Middle frontal gyrus (tissue), 1 donor: ENCODE data around the gene CAST.

Experiments
- DNase-seq: peaks from one replicate; pipeline ENCODE4 v3.0.0-alpha.2; 2015; ENCODE audit warnings: low spot score; ENCODE audit errors: extremely low spot score

The CAST gene

GRCh38 chr5:96664669-96665068 is 2.5 kb downstream of the CAST start:
- no peak for DNase-seq

- no peak for DNase-seq
Measured at GRCh38 chr5:96668725-96669124, 6.5 kb downstream of the CAST start.

- no peak for DNase-seq
Measured at GRCh38 chr5:96669909-96670308, 7.7 kb downstream of the CAST start.

- DNase-seq, result no peak
Measured at GRCh38 chr5:96671441-96671840, 9.3 kb downstream of the CAST start.

GRCh38 chr5:96673127-96673526 is 11.0 kb downstream of the CAST start:
- no peak for DNase-seq

GRCh38 chr5:96675882-96676281 is 13.7 kb downstream of the CAST start:
- DNase-seq, result no peak

GRCh38 chr5:96677496-96677895 is 15.3 kb downstream of the CAST start:
- DNase-seq, result no peak

- DNase-seq, result no peak
Measured at GRCh38 chr5:96679293-96679692, 17.1 kb downstream of the CAST start.

- no peak for DNase-seq
Measured at GRCh38 chr5:96680759-96681470, 18.7 kb downstream of the CAST start.

- no peak for DNase-seq
Measured at GRCh38 chr5:96683392-96683791, 21.2 kb downstream of the CAST start.

- DNase-seq, result no peak
Measured at GRCh38 chr5:96683810-96684209, 21.6 kb downstream of the CAST start.

- no peak for DNase-seq
Measured at GRCh38 chr5:96687080-96687479, 24.9 kb downstream of the CAST start.

- DNase-seq, result peak; percentile 22
Measured at GRCh38 chr5:96687812-96688453, 25.8 kb downstream of the CAST start.

- DNase-seq, result no peak
Measured at GRCh38 chr5:96690861-96691260, 28.7 kb downstream of the CAST start.

- DNase-seq, result no peak
Measured at GRCh38 chr5:96691503-96692303, 29.5 kb downstream of the CAST start.

- no peak for DNase-seq
Measured at GRCh38 chr5:96692441-96692840, 30.3 kb downstream of the CAST start.

GRCh38 chr5:96699186-96699820 is 37.1 kb downstream of the CAST start:
- no peak for DNase-seq

- DNase-seq, result peak; percentile 79
Measured at GRCh38 chr5:96702503-96703383, 40.6 kb downstream of the CAST start.

GRCh38 chr5:96703384-96703920 is 41.3 kb downstream of the CAST start:
- DNase-seq, result no peak

GRCh38 chr5:96703995-96704394 is 41.8 kb downstream of the CAST start:
- no peak for DNase-seq
